GM19025 (cell line): ENCODE measurements around the gene RCOR1.
"Not testable (repeated sequence)": the region's sequence is repeated elsewhere in the genome, so short reads cannot be mapped to it uniquely, and the experiment has no call there.

Experiments
- ATAC-seq: cut with Tn5 transposase; IDR thresholded peaks from one replicate; pipeline ENCODE4 v1.9.1; 2021; ENCODE audit warnings: mild to moderate bottlenecking, low read depth, moderate library complexity; ENCODE audit not compliant: unreplicated experiment

Gene RCOR1

DNA sequence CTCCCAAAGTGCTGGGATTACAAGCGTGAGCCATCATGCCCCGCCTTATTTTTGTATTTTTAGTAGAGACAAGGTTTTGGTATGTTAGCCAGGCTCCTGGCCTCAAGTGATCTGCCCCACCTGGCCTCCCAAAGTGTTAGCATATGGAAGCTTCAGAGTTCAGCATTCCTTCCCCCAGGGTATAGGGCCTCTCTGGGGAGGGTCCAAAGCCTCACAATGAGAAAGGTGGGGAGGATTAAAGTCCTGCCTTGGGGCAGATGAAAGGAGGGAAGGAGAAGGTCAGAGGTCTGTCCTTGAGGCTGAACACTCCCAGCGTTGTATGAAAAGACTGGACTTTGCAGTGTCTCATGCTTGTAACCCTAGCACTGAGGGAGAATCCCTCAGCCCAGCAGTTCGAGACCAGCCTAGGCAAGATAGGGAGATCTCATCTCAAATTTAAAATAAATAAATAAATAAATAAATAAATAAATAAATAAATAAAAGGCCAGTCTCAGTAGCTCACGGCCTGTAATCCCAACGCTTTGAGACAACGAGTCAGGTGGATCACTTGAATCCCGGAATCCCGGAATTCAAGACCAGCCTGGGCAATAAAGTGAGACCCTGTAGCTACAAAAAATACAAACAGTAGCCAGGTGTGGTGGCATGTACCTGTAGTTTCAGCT lies 22.0 kb upstream of the RCOR1 start:
- ATAC-seq, result no peak

DNA sequence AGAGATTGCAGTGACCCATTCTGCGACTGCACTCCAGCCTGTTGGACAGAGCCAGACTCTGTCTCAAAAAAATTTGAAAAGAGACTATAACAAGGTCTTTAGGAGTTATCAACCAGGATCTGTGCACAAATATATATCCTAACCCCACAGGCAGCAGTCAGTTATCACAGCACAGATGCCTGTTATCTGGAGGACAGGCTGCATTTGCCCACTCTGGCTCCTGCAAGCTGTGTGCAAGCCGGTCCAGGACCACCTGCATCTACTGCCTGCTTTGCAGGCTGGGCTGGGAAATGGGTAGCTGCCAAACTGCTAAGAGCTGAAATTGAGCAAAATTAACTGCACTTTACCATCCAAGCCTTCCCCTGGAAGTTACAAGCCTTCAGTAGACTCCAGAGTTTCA lies 21.4 kb upstream of the RCOR1 start:
- ATAC-seq, result no peak

DNA sequence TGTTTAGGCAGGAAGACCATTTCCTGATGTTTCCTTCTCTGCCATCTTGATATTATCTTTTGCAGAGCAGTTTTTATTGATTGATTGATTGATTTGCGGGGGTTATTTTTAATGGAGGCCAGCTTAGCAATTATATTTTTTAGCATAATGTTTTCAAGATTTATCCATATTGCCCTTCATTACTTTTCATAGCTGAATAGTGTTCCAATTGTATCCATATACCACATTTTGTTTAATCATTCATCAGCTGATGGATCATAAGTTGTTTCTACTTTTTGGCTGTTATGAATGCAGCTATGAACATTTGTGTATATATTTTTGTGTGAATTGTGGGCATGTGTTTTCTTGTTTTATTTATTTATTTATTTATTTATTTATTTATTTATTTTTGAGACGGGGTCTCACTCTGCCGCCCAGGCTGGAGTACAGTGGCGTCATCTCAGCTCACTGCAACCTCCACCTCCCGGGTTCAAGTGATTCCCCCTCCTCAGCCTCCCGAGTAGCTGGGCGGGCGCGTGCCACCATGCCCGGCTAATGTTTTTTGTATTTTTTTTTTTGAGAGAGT lies 20.9 kb upstream of the RCOR1 start:
- no peak for ATAC-seq

DNA sequence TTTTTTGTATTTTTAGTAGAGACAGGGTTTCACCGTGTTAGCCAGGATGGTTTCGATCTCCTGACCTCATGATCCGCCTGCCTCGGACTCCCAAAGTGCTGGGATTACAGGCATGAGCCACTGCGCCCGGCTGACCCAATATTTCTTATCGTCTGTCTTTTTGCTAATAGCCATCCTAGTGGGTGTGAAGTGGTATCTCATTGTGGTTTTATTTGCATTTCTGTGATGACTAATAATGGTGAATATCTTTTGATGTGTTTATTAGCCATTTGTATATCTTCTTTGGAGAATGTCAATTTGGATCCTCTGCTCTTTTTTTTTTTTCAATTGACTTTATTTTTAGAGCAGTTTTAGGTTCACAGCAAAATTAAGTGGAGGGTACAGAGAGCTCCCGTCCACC lies 19.3 kb upstream of the RCOR1 start:
- ATAC-seq, result not testable (repeated sequence)

DNA sequence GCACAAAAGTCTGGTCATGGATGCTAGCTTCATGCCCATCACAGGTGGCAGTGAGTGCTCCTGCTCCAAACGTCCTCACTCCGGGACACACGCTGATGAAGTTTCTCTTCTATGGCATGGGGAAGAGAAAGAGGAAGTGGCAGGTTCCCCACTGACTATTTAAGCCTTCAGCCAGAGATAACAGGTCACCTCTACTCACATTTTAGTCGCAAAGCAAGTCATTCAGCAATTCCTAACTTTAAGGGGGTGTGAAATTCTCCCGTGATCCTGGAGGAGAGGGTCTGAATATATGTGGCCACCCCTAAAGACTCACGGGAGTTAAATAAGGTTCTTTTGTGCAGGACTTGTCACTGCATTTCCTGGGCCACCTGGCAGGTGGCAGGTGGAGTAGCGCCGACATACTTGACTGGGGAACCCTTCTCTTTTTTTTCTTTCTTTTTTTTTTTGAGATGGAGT lies 18.8 kb upstream of the RCOR1 start:
- no peak for ATAC-seq

DNA sequence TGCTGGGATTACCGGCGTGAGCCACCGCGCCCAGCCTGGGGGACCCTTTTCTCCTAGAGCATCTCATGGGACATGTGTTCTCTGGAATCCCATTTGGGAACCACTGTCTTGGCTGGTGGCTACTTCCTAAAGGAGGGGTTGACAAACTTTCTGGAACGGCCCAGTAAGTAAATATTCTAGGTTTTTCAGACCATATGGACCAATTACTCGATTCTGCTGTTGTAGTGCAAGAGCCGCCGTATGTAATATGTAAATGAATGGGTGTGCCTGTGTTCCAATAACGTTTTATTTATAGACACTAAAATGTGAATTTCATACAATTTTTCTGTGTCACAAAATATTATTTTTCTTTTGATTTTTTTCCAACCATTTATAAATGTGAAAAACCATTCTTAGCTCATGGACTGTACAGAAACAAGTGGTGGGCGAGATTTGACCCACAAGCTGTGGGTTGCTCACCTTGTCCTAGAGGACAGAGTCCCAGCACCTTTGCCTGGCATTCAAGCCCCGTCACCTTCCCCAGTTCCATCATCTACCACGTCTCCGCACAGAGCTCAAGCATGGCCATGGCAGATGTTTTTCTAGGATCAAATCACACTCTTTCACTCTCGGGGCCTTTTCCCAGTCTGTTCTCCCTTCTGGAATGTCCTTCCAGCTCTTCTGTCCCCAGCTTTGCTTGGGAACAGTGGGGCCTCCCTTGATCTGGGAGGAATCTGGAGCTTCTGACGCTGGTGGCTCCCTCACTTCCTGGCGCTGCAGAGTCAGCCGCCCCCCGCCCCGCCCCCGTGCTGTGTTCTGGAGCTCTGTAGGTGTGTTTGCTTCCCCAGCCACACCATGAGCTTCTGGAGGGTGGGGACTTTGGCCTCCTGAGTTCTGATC lies 17.9 kb upstream of the RCOR1 start:
- ATAC-seq, result no peak

DNA sequence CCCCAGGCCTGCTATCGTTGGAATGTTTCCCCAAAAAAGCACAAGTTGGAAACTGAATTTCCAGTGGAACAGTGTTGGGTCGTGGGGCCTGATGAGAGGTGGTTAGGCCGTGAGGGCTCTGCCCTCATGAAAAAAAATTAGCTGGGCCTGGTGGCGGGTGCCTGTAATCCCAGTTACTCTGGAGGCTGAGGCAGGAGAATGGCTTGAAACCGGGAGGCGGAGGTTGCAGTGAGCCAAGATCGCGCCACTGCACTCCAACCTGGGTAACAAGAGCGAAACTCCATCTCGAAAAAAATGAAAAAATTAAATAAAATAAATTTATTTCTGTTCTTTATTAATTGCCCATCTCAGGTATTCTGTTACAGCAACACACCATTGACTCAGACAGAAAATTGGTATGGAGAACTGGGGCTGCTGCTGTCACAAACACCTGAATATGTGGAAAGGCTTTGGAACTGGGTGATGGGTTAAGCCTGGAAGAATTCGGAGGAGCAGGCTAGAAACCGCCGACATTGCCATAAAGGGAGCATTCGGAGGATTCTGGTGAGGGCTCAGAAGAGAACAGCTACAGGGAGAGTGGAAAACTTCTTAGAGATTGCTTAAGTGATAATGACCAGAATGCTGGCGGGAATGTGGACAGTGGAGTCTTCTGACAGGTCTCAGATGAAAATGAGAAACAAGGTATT lies 17.1 kb upstream of the RCOR1 start:
- ATAC-seq, result no peak

DNA sequence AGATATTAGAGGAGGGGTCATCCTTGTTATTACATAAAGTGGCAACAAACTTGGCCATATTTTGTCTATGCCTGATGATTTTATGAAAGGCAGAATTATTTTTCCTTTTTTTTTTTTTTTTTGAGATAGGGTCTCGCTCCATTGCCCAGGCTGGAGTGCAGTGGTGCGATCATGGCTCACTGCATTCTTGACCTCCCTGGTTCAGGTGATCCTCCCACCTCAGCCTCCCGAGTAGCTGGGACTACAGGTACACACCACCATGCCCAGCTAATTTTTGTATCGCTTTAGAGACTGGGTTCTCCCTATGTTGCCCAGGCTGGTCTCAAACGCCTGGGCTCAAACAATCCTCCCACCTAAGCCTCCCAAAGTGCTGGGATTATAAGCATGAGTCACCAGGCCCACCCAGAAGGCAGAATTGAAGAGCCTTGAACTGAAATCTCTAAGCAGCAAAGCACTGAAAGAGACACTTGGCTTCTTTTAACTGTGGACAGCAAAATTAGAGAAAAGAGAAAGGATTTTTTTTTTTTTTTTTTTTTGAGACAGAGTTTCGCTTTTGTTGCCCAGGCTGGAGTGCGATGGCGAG lies 16.5 kb upstream of the RCOR1 start:
- not testable (repeated sequence) for ATAC-seq

DNA sequence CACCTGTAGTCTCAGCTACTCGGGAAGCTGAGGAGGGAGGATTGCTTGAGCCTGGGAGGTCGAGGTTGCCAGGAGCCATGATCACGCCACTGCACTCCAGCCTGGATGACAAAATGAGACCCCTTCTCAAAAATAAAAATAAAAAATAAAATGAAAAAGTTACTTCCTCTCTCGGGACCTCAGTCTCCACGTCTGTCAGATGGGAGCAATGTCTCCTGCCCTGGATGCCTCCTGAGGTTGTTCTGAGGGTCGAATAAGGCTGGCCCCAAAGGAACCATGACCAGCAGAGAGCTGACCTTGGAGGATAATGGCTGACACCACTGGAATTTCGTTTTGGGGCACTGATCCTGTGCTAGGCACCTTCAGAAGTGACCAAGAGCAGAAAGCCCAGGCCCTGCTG lies 13.6 kb upstream of the RCOR1 start:
- no peak for ATAC-seq

DNA sequence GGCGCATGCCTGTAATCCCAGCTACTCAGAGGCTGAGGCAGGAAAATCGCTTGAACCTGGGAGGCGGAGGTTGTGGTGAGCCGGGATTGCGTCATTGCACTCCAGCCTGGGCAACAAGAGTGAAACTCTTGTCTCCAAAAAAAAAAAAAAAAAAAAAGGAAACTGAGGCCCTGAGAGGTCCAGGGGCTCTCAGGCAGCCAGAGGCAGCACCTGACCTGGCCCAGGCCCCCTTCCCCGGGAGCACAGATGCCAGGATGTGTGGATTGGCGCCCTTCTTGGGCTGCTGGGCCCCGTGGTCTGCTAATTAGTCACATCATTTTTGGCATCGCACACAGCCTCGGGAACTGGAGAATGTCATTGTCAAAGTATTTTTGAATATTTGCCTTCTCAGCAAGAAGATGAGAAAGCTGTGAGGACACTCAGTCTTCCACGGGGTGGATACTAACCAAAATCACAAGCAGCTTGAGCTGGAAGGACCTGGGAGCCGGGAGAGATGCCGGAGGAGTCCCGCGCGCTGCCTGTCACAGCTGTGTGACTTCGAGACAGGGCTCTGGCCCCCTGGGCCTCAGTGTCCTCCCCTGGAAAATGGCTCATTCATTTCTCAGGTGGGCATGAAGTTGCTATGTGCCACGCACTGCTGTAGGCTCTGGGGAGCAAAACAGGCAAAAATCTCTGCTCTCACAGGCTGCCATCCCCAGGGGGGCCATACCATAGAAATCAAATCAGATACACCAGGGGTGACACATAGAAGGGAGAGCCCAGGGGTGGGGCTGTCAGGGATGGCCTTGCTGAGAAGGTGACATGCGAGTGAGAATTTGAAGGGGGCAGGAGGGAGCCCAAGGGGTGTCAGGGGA lies 12.5 kb upstream of the RCOR1 start:
- no peak for ATAC-seq

DNA sequence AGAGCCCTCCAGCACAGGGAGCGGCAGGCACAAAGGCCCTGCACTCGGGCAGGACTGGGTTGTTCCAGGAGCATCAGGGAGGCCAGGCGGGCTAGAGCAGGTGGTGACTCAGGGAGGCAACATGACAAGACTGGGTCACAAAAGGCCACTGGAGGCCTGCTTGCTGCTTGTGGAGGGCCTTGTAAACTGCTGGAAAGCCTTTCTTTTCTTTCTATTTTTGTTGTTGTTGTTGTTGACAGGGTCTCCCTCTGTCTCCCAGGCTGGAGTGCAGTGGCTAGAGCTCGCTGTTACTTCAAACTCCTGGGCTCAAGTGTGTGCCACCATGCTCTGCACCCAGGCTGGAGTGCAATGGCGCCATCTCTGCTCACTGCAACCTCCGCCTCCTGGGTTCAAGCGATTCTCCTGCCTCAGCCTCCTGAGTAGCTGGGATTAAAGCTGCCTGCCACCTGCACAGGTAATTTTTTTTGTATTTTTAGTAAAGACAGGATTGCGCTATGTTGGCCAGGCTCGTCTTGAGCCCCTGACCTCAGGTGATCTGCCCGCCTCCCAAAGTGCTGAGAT lies 11.8 kb upstream of the RCOR1 start:
- no peak for ATAC-seq

DNA sequence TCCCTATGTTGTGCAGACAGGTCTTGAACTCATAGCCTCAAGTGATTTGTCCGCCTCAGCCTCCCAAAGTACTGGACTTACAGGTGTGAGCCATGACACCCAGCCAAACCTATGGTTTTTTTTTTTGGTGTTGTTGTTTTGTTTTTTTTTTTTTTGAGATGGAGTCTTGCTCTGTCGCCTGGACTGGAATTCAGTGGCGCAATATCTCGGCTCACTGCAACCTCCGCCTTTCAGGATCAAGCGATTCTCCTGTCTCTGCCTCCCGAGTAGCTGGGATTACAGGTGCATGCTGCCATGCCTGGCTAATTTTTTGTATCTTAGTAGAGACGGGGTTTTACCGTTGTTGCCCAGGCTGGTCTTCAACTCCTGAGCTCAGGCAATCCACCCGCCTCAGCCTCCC lies 11.3 kb upstream of the RCOR1 start:
- ATAC-seq, result no peak

DNA sequence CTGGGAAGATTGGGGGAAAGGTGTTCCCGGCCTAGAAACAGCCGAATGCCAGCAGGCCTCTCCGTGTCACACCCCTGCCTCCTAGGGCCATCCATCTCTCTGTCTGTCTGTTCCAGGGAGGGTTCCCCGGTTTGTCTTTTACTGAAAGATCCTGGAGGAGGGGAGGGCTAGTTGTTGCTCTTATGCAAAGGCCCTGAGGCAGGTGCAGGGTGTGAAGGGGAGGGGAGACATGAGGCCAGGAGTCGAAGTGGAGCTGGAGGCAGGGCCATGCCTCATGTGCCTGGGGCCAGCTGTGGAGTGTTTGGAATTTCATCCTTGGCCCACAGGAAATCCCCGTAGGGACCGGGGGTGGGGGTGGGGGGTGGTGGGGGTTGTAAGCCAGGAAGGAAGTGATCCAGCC lies 8.7 kb upstream of the RCOR1 start:
- no peak for ATAC-seq

DNA sequence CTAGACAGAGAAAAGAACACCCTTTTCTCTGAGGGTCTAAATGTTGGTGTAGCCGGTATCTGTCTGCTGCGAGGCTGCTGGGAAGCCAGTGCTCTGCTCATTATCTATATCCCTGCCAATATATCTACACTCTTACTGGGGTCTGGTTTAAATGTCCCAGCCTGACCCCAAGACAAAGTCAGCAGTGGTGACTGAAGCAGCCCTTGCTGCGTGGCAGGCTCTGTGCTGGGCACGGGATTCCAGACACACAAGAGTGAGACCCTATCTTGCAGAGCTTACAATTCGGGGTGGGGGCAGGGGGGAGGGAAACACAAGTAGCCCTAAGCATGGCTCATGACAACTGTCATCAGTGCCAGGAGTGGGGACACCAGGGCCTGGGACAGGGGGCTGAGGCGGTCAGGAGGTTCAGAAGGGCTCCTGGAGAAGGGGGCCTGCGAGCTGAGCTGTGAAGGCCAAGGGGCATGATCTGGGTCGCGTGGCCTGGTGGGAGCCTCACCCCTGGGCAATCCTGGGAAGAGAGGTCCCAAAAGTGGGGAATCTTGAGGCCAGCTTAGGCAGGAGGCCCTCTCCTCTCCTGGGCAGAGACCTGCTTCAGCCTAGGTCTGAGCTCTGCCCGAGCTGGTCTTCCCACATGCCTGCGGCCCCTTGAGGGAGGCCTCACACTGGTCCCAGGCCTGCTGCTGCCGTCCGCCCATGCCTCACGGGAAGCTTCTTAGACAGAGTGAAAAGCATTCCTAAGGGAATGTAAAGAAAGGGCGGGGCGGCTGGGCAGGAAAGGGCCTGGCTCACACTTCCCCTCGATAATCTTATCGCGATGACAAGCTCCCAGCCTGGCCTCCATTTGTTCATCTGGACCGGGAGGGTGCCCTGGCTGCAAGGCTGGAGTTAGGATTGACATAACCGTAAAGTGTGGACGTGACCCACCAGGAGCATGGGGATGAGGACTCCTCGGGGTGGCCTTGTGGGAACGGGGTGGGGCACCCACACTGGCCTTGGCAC lies 7.3 kb upstream of the RCOR1 start:
- no peak for ATAC-seq

DNA sequence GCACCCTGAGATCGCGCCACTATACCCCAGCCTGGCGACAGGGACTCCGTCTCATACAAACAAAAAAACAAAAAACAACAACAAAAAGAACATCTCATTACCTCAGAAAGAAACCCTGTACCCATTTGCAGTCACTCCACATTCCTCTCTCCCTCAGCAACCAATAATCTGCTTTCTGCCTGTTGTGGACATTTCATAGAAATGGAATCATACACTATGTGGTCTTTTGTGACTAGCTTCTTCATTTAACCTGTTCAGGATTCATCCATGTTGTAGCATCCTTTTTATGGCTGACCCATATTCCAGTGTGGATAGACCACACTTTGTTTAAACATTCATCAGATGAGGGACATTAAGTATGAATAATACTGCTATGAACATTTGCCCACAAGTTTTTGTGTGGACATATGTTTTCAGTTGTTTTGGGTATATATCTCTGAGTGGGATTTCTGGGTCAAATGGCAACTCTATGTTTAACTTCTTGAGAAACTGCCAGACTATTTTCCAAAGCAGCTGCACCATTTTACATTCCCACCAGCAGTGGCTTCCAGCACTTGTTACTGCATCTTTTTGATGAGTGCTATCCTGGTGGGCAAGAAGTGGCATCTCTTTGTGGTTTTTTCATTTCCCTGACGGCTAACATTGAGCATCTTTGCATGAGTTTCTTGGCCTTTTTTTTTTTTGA lies 5.9 kb upstream of the RCOR1 start:
- no peak for ATAC-seq

DNA sequence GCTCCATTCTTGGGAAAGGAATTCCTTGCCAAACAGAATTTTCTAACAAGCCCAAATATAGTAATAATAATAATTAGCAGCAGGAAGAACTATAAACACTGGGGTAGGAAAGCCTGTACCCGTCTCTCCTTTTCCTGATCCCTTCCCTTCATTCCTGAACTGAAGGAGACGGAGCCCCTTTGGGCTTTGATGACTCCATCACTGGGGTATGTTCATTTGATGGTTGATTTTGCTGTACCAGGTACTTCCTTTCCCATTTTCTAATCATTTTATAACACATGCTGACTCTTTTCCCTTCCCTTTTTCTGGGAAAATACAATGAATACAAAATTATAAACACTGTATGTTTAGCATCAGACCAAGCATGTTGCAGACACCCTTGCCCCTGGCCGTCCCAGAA lies 3.6 kb upstream of the RCOR1 start:
- ATAC-seq, result no peak

DNA sequence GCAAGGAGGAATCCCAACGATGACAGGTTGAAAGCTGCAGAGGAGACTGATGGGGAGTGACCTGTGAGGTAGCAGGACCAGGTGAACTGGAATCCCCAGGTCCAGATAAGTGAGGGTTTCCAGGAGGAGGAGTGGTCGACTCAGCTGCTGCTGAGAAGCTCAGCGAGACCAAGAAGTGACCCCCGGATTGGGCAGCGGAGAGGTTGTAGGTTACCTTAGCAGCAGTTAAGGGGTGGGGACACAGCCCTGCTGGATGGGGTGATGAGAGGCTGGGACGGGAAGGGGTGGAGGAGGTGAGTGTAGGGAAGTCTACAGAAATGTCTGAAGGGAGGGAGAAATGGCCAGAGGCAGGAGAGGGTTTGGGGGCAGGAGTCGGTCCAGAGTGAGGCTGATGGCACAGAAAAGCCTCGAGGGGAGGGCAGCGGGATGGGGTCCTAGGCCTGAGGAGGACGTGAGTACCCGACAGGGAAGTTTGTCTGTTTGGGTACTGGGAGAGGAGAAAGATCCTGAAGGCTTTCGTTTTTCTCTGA lies 2.6 kb upstream of the RCOR1 start:
- ATAC-seq, result no peak
